ENCODE measurements around the gene NSUN4.

Gene NSUN4

DNA sequence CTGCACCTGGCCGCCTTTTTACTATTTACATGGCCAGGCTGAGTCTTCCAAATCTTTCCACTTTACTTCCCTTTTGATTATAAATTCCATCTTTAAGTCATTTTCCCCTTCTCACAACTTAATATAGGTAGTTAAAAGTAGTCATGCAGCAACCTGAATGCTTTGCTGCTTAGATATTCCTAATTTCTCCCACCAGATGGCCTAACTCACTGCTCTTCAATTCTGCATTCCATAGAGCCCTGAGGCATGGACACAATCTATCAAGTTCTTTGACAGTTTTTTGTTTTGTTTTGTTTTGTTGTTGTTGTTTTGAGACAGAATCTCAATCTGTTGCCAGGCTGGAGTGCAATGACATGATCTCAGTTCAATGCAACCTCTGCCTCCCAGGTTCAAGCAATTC is 31.8 kb downstream of the NSUN4 start:
- no peak for TF ChIP-seq EZH2phosphoT487 (IDR thresholded peaks at IDR 0.05; ENCODE audit: borderline replicate concordance, low read length)
- Histone ChIP-seq H3F3A (ENCODE audit: control insufficient read depth, insufficient read depth) (peaks cover 7% of the 10 kb centered on the region), H3K9me2 (replicated peaks; ENCODE audit: control insufficient read depth, low read length) (no peaks in the 10 kb centered on the region), H3K4me3 (ENCODE audit: low read length) (no peak overlapping the region), H3K27me3 (ENCODE audit: control insufficient read depth, low read length) (no peaks in the 10 kb centered on the region), H3K4me1 (ENCODE audit: control insufficient read depth, low read length) (peaks cover 34% of the 10 kb centered on the region), H3K4me2 (ENCODE audit: low read length) (no peak overlapping the region), H3K79me2 (ENCODE audit: control insufficient read depth, low read length) (no peaks in the 10 kb centered on the region), H3K27ac (ENCODE audit: low read depth, low read length) (no peak overlapping the region), H4K20me1 (ENCODE audit: control insufficient read depth, insufficient read depth, low read depth, low read length) (no peaks in the 10 kb centered on the region), H3K36me3 (ENCODE audit: control insufficient read depth, low read length) (peaks cover 9% of the 10 kb centered on the region; the same call in 1 of the 2 replicates), H3K9me3 (ENCODE audit: control insufficient read depth, insufficient read depth, low read length) (no peaks in the 10 kb centered on the region)

DNA sequence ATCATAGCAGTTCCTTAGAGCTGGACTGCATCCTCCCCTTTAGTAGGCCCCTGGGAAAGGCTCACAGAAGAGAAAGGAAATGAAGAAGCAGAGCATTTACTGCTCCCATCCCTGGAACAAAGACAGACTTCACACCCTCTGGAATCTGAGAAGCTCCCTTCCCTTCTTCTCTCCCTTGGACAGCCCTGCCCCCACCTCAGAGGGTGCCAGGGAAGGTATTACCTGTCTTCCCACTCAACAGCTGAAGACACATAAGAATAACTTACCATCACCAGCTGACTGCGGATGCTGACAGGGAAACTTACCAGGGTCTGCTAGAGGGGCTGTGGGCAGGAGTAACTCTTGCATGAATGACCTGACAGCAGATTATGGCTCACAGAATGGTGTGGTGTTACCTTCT is 39.4 kb downstream of the NSUN4 start:
- Histone ChIP-seq H3K4me1 (ENCODE audit: control insufficient read depth, low read length) (no peaks in the 10 kb centered on the region), H3K4me3 (ENCODE audit: low read length) (no peak overlapping the region), H3K4me2 (ENCODE audit: low read length) (no peak overlapping the region), H3K79me2 (ENCODE audit: control insufficient read depth, low read length) (no peaks in the 10 kb centered on the region), H3K27ac (ENCODE audit: low read depth, low read length) (no peak overlapping the region), H3K9me2 (replicated peaks; ENCODE audit: control insufficient read depth, low read length) (no peaks in the 10 kb centered on the region), H3F3A (ENCODE audit: control insufficient read depth, insufficient read depth) (no peaks in the 10 kb centered on the region), H3K36me3 (ENCODE audit: control insufficient read depth, low read length) (no peaks in the 10 kb centered on the region), H3K9me3 (ENCODE audit: control insufficient read depth, insufficient read depth, low read length) (no peaks in the 10 kb centered on the region), H4K20me1 (ENCODE audit: control insufficient read depth, insufficient read depth, low read depth, low read length) (no peaks in the 10 kb centered on the region), H3K27me3 (ENCODE audit: control insufficient read depth, low read length) (no peaks in the 10 kb centered on the region)
- TF ChIP-seq EZH2phosphoT487 (IDR thresholded peaks at IDR 0.05; ENCODE audit: borderline replicate concordance, low read length) = no peak
- TF ChIP-seq, protein P1, sequence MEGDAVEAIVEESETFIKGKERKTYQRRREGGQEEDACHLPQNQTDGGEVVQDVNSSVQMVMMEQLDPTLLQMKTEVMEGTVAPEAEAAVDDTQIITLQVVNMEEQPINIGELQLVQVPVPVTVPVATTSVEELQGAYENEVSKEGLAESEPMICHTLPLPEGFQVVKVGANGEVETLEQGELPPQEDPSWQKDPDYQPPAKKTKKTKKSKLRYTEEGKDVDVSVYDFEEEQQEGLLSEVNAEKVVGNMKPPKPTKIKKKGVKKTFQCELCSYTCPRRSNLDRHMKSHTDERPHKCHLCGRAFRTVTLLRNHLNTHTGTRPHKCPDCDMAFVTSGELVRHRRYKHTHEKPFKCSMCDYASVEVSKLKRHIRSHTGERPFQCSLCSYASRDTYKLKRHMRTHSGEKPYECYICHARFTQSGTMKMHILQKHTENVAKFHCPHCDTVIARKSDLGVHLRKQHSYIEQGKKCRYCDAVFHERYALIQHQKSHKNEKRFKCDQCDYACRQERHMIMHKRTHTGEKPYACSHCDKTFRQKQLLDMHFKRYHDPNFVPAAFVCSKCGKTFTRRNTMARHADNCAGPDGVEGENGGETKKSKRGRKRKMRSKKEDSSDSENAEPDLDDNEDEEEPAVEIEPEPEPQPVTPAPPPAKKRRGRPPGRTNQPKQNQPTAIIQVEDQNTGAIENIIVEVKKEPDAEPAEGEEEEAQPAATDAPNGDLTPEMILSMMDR (IDR thresholded peaks at IDR 0.05; ENCODE audit: low read depth, low read length, poor library complexity, severe bottlenecking) = no peak

DNA sequence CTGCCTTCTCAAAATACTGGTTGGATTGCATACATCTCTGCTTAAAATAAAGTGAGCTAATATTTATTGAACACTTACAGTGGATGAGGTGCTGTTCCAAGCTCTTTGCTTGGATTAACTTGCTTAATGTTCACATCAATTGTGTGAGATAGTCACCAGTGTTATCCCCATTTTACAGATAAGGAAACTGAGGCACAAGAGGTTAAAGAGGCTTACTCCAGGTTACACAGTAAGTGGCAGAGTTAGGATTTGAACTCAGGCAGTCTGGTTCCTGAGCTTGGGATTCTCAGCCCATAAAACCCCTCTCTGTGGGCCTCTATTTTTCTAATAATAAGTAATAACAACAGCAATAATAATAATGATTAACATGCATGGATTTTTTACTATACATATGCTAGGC is 39.9 kb downstream of the NSUN4 start:
- Histone ChIP-seq H3K4me2 (ENCODE audit: low read length) (no peak overlapping the region), H3K4me3 (ENCODE audit: low read length) (no peak overlapping the region), H3K27me3 (ENCODE audit: control insufficient read depth, low read length) (no peaks in the 10 kb centered on the region), H4K20me1 (ENCODE audit: control insufficient read depth, insufficient read depth, low read depth, low read length) (no peaks in the 10 kb centered on the region), H3K36me3 (ENCODE audit: control insufficient read depth, low read length) (no peaks in the 10 kb centered on the region), H3K27ac (ENCODE audit: low read depth, low read length) (no peak overlapping the region), H3K4me1 (ENCODE audit: control insufficient read depth, low read length) (no peaks in the 10 kb centered on the region), H3K79me2 (ENCODE audit: control insufficient read depth, low read length) (no peaks in the 10 kb centered on the region), H3K9me3 (ENCODE audit: control insufficient read depth, insufficient read depth, low read length) (no peaks in the 10 kb centered on the region), H3K9me2 (replicated peaks; ENCODE audit: control insufficient read depth, low read length) (no peaks in the 10 kb centered on the region), H3F3A (ENCODE audit: control insufficient read depth, insufficient read depth) (no peaks in the 10 kb centered on the region)
- TF ChIP-seq, protein P1 (IDR thresholded peaks at IDR 0.05; ENCODE audit: low read depth, low read length, poor library complexity, severe bottlenecking) = no peak
- no peak for TF ChIP-seq EZH2phosphoT487 (IDR thresholded peaks at IDR 0.05; ENCODE audit: borderline replicate concordance, low read length)

DNA sequence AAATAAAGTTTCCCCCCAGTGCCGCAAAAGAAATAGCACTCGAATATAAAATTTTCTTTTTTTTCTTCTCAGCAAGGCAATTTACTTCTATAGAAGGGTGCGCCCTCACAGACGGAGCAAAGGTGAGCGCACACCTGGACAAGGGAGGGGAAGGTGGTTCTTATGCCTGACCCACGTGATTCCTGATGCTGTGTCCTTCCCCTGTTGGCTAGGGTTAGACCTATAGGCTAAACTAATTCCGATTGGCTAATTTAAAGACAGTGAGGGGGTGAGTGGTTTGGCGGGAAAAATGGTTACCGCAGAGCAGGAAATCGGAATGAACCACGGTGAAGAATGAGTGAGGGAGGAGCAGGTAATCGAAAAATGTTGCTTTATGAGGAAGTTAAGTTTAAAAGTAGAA is 52.9 kb downstream of the NSUN4 start:
- peaks cover 8% of the 10 kb centered on the region for H3K9me3 ChIP-seq (ENCODE audit: control insufficient read depth, insufficient read depth, low read length)
- H3K4me2 ChIP-seq (ENCODE audit: low read length) = peak overlapping the region; percentile 85
- TF ChIP-seq, protein P1 (IDR thresholded peaks at IDR 0.05; ENCODE audit: low read depth, low read length, poor library complexity, severe bottlenecking) = no peak
- TF ChIP-seq EZH2phosphoT487 (IDR thresholded peaks at IDR 0.05; ENCODE audit: borderline replicate concordance, low read length) = no peak
- no peaks in the 10 kb centered on the region for H3K79me2 ChIP-seq (ENCODE audit: control insufficient read depth, low read length)
- no peak overlapping the region for H3K27ac ChIP-seq (ENCODE audit: low read depth, low read length)
- H3K9me2 ChIP-seq (replicated peaks; ENCODE audit: control insufficient read depth, low read length) = no peaks in the 10 kb centered on the region
- peaks cover 4% of the 10 kb centered on the region; the same call in 1 of the 2 replicates for H3K4me1 ChIP-seq (ENCODE audit: control insufficient read depth, low read length)
- peak overlapping the region; percentile 79 for H3K4me3 ChIP-seq (ENCODE audit: low read length)
- H3F3A ChIP-seq (ENCODE audit: control insufficient read depth, insufficient read depth) = no peaks in the 10 kb centered on the region
- no peaks in the 10 kb centered on the region for H3K36me3 ChIP-seq (ENCODE audit: control insufficient read depth, low read length)
- no peaks in the 10 kb centered on the region for H4K20me1 ChIP-seq (ENCODE audit: control insufficient read depth, insufficient read depth, low read depth, low read length)
- H3K27me3 ChIP-seq (ENCODE audit: control insufficient read depth, low read length) = no peaks in the 10 kb centered on the region
